ENCODE measurements around the gene C20orf173. TPM values are rescaled to one million over a fixed set of nuclear protein-coding genes. Genes with fewer than 3 reads are reported as not detected.

Gene C20orf173
- total and polyA plus RNA-seq, 2 of the 13 experiments (the other 11 are each of a cell fraction or from before 2014, with no cell fraction given), result not detected

DNA sequence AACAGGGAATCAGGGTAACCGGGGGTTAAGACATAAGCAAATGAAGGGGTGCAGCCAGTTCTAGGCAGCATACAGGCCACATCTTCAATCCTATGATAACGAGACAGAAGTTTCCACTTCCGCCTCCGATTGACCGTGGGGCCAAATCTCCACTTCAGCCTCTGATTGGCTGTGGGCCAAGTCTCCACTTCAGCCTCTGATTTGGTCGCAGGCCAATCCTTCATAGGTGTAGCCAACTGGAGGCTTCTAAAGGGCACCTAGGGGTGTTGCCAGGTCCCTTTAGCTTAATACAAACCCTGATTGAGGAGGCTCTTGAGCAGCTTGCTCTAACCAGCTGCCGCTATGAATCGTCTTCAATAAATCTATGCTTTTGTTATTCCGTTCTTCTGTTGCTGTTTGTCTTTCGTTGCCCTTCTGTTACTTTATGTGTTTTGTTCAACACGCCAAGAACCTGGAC is 10.3 kb upstream of the C20orf173 start (continued):
- peak; percentile 9; the same call in 1 of the 2 replicates for TF ChIP-seq CEBPZ (IDR thresholded peaks at IDR 0.05; ENCODE audit: low read length)
- TF ChIP-seq KDM4B (CRISPR knock-in tag; IDR thresholded peaks at IDR 0.05), result 0 out of 2 replicates have a peak, but pooled peaks have one; percentile 41
- peak; percentile 45; the same call in 1 of the 2 replicates for TF ChIP-seq HOXA3 (CRISPR knock-in tag; IDR thresholded peaks at IDR 0.05)
- TF ChIP-seq FOXK1 (CRISPR knock-in tag; IDR thresholded peaks at IDR 0.05; ENCODE audit: borderline replicate concordance, low read depth), result peak; percentile 78; the same call in 1 of the 2 replicates
- TF ChIP-seq THAP11 (CRISPR knock-in tag; IDR thresholded peaks at IDR 0.05), result peak; percentile 58
- peak; percentile 66 for TF ChIP-seq GATAD1 (CRISPR knock-in tag; IDR thresholded peaks at IDR 0.05)
- peak; percentile 83 for TF ChIP-seq SAP130 (CRISPR knock-in tag; IDR thresholded peaks at IDR 0.05; ENCODE audit: low read depth)
- no peak for TF ChIP-seq HNF1A (IDR thresholded peaks at IDR 0.05; ENCODE audit: low read depth)
- no peak for TF ChIP-seq HNF1A (CRISPR knock-in tag; IDR thresholded peaks at IDR 0.05; ENCODE audit: borderline replicate concordance)
- peak; percentile 95 for TF ChIP-seq SP2 (CRISPR knock-in tag; IDR thresholded peaks at IDR 0.05)
- TF ChIP-seq KDM5B (CRISPR knock-in tag; IDR thresholded peaks at IDR 0.05; ENCODE audit: borderline replicate concordance), result peak; percentile 37; the same call in 1 of the 2 replicates
- TF ChIP-seq, protein P1, sequence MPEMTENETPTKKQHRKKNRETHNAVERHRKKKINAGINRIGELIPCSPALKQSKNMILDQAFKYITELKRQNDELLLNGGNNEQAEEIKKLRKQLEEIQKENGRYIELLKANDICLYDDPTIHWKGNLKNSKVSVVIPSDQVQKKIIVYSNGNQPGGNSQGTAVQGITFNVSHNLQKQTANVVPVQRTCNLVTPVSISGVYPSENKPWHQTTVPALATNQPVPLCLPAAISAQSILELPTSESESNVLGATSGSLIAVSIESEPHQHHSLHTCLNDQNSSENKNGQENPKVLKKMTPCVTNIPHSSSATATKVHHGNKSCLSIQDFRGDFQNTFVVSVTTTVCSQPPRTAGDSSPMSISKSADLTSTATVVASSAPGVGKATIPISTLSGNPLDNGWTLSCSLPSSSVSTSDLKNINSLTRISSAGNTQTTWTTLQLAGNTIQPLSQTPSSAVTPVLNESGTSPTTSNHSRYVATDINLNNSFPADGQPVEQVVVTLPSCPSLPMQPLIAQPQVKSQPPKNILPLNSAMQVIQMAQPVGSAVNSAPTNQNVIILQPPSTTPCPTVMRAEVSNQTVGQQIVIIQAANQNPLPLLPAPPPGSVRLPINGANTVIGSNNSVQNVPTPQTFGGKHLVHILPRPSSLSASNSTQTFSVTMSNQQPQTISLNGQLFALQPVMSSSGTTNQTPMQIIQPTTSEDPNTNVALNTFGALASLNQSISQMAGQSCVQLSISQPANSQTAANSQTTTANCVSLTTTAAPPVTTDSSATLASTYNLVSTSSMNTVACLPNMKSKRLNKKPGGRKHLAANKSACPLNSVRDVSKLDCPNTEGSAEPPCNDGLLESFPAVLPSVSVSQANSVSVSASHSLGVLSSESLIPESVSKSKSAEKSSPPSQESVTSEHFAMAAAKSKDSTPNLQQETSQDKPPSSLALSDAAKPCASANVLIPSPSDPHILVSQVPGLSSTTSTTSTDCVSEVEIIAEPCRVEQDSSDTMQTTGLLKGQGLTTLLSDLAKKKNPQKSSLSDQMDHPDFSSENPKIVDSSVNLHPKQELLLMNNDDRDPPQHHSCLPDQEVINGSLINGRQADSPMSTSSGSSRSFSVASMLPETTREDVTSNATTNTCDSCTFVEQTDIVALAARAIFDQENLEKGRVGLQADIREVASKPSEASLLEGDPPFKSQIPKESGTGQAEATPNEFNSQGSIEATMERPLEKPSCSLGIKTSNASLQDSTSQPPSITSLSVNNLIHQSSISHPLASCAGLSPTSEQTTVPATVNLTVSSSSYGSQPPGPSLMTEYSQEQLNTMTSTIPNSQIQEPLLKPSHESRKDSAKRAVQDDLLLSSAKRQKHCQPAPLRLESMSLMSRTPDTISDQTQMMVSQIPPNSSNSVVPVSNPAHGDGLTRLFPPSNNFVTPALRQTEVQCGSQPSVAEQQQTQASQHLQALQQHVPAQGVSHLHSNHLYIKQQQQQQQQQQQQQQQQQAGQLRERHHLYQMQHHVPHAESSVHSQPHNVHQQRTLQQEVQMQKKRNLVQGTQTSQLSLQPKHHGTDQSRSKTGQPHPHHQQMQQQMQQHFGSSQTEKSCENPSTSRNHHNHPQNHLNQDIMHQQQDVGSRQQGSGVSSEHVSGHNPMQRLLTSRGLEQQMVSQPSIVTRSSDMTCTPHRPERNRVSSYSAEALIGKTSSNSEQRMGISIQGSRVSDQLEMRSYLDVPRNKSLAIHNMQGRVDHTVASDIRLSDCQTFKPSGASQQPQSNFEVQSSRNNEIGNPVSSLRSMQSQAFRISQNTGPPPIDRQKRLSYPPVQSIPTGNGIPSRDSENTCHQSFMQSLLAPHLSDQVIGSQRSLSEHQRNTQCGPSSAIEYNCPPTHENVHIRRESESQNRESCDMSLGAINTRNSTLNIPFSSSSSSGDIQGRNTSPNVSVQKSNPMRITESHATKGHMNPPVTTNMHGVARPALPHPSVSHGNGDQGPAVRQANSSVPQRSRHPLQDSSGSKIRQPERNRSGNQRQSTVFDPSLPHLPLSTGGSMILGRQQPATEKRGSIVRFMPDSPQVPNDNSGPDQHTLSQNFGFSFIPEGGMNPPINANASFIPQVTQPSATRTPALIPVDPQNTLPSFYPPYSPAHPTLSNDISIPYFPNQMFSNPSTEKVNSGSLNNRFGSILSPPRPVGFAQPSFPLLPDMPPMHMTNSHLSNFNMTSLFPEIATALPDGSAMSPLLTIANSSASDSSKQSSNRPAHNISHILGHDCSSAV (CRISPR knock-in tag; IDR thresholded peaks at IDR 0.05; ENCODE audit: borderline replicate concordance), result no peak
- no peak for TF ChIP-seq ATF7 (IDR thresholded peaks at IDR 0.05)
- TF ChIP-seq ATF7 (CRISPR knock-in tag; IDR thresholded peaks at IDR 0.05), result no peak
- TF ChIP-seq PHF21A (CRISPR knock-in tag; IDR thresholded peaks at IDR 0.05), result peak; percentile 43; the same call in 1 of the 2 replicates
